Left lung (tissue), 10 donors: ENCODE measurements around the gene CYP39A1. TPM values are rescaled to one million over a fixed set of nuclear protein-coding genes. Genes with fewer than 3 reads are reported as not detected.

Experiments
- ATAC-seq: fragments of 200-7000 bp; cut with Tn5 transposase; one replicate; pipeline ENCODE4 v1.9.1; 2020; ENCODE audit warnings: moderate library complexity
- DNase-seq, 4 donors: peaks; one replicate each; pipeline ENCODE4 v3.0.0-alpha.2; 2013 to 2020
- H3K27ac ChIP-seq, 2 donors: fragments of 200-600 bp; sonication (generic) in 1 of 2; one replicate each; pipeline versions ENCODE4 v1.5.0 to v1.8.0; 2020 to 2021
- H3K27me3 ChIP-seq, 2 donors: fragments of 200-600 bp; sonication (generic) in 1 of 2; one replicate each; pipeline versions ENCODE4 v1.5.0 to v1.8.0; 2020 to 2021
- H3K36me3 ChIP-seq, 2 donors: fragments of 200-600 bp; sonication (generic) in 1 of 2; one replicate each; pipeline versions ENCODE4 v1.5.0 to v1.8.0; 2020 to 2021
- H3K4me1 ChIP-seq, 2 donors: fragments of 200-600 bp; one replicate each; pipeline ENCODE4 v1.8.0; 2021
- H3K4me3 ChIP-seq, 2 donors: fragments of 200-600 bp; sonication (generic) in 1 of 2; one replicate each; pipeline versions ENCODE4 v1.5.0 to v1.8.0; 2020 to 2021; ENCODE audit warnings: mild to moderate bottlenecking in 1 of 2
- H3K9me3 ChIP-seq, 2 donors: fragments of 200-600 bp; sonication (generic) in 1 of 2; one replicate each; pipeline versions ENCODE4 v1.5.0 to v1.8.0; 2020 to 2021
- intact Hi-C, 2 donors: fragments of 100-400 bp; cut with DNase I; formaldehyde crosslinking; loops; one replicate each; pipeline versions ENCODE4 v1.11.2 to v1.14.2; 2022
- polyA plus RNA-seq, 6 donors: library from polyadenylated mRNA; unstranded; fragments of 120-200 nt; gene quantifications; one replicate each; pipeline ENCODE4 v1.2.1, GENCODE V29; 2013; ENCODE audit not compliant: insufficient read length in 6 of 6
- total RNA-seq, 2 donors: library from RNA; stranded (reverse); fragmentation: NEBNext Ultra II Directional; extraction: Animal tissue kit (Norgen Biotek cat#: 25700); gene quantifications; one replicate each; pipeline ENCODE4 v1.2.1, GENCODE V29; 2021
- TF ChIP-seq, protein P1 (sequence below), 2 donors: fragments of 200-600 bp; sonication (generic) in 1 of 2; IDR thresholded peaks; one replicate each; pipeline versions ENCODE4 v1.5.0 to v1.8.0; 2021; ENCODE audit warnings: antibody characterized with exemption in 2 of 2
- donor health status: DM: no; HTN: yes; CAD: no.
- donor health status: DM: no; HTN: no; CAD: no.

CYP39A1 gene
- total and polyA plus RNA-seq, 8 donors: 4.5 to 11.9 (median 9.8) TPM

GRCh38 chr6:46629691-46630090, 22.9 kb downstream of the CYP39A1 start:
- TF ChIP-seq, protein P1, sequence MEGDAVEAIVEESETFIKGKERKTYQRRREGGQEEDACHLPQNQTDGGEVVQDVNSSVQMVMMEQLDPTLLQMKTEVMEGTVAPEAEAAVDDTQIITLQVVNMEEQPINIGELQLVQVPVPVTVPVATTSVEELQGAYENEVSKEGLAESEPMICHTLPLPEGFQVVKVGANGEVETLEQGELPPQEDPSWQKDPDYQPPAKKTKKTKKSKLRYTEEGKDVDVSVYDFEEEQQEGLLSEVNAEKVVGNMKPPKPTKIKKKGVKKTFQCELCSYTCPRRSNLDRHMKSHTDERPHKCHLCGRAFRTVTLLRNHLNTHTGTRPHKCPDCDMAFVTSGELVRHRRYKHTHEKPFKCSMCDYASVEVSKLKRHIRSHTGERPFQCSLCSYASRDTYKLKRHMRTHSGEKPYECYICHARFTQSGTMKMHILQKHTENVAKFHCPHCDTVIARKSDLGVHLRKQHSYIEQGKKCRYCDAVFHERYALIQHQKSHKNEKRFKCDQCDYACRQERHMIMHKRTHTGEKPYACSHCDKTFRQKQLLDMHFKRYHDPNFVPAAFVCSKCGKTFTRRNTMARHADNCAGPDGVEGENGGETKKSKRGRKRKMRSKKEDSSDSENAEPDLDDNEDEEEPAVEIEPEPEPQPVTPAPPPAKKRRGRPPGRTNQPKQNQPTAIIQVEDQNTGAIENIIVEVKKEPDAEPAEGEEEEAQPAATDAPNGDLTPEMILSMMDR (IDR thresholded peaks at IDR 0.05): no peak
- Histone ChIP-seq H3K36me3 (no peaks in the 10 kb centered on the region), H3K4me3 (no peak overlapping the region), H3K27me3 (no peaks in the 10 kb centered on the region), H3K9me3 (no peaks in the 10 kb centered on the region), H3K4me1 (no peaks in the 10 kb centered on the region), H3K27ac (no peak overlapping the region)
- intact Hi-C loops: loop anchor here in 1 of 2 donors (10.0 kb wide), 2 partner anchors 215 to 535 kb away; no protein-coding TSS in a partner anchor
- ATAC-seq: no peak
- DNase-seq: no peak

GRCh38 chr6:46628976-46629375, 23.6 kb downstream of the CYP39A1 start:
- no peaks in the 10 kb centered on the region for H3K36me3 ChIP-seq
- no peaks in the 10 kb centered on the region for H3K27me3 ChIP-seq
- no peak for DNase-seq
- ATAC-seq: no peak
- no peaks in the 10 kb centered on the region for H3K9me3 ChIP-seq
- no peaks in the 10 kb centered on the region for H3K4me1 ChIP-seq
- intact Hi-C loops: loop anchor here in 1 of 2 donors (10.0 kb wide), 2 partner anchors 214 to 534 kb away; no protein-coding TSS in a partner anchor
- H3K4me3 ChIP-seq: no peak overlapping the region
- H3K27ac ChIP-seq: no peak overlapping the region
- TF ChIP-seq, protein P1 (IDR thresholded peaks at IDR 0.05): no peak

GRCh38 chr6:46628498-46628897, 24.1 kb downstream of the CYP39A1 start:
- no peaks in the 10 kb centered on the region for H3K27me3 ChIP-seq
- no peak overlapping the region for H3K27ac ChIP-seq
- no peak overlapping the region for H3K4me3 ChIP-seq
- TF ChIP-seq, protein P1 (IDR thresholded peaks at IDR 0.05): no peak
- no peak for ATAC-seq
- intact Hi-C loops: loop anchor here in 1 of 2 donors (10.0 kb wide), 2 partner anchors 214 to 534 kb away; no protein-coding TSS in a partner anchor
- no peaks in the 10 kb centered on the region for H3K36me3 ChIP-seq
- no peaks in the 10 kb centered on the region for H3K4me1 ChIP-seq
- DNase-seq: no peak
- H3K9me3 ChIP-seq: no peaks in the 10 kb centered on the region

- no peaks in the 10 kb centered on the region for H3K27me3 ChIP-seq
- no peaks in the 10 kb centered on the region for H3K9me3 ChIP-seq
- intact Hi-C loops: loop anchor here in 1 of 2 donors (10.0 kb wide), 2 partner anchors 212 to 532 kb away; no protein-coding TSS in a partner anchor
- H3K4me1 ChIP-seq: no peaks in the 10 kb centered on the region
- no peaks in the 10 kb centered on the region for H3K36me3 ChIP-seq
- DNase-seq (no peak), ATAC-seq (no peak)
- TF ChIP-seq, protein P1 (IDR thresholded peaks at IDR 0.05): no peak
- H3K27ac ChIP-seq: no peak overlapping the region
- no peak overlapping the region for H3K4me3 ChIP-seq
Observed at GRCh38 chr6:46626976-46627375, 25.6 kb downstream of the CYP39A1 start.

DNA sequence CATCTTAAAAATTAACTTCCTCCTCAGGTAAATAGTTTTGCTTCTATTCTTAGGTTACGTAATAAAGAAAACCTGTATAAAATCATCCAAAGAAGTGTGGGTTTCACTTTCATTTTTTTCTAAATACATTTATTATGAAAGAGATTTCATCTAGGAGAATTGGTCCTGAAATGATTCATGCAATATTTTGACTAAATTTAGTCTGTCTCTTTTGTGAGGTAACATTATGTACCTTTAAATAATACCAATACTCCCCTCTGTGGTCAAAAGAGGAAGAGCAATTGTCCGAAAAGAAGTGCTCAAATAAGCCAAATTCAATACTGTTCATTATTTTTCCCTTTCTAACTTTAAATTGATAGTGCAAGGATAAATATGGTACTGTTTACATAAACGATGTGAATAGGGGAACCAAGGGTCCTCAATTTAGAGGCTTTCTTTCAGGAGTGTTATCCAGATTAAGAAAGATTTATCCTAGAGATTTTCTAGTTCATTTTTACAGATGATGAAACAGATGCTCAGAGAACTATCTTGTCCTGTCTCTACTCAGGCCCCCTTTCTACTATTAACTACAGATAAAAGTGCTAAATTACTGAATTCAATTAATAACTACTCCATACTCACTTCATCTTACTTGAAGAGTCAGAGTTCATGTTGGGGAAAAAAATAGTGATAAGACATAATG, 26.2 kb downstream of the CYP39A1 start:
- TF ChIP-seq, protein P1 (IDR thresholded peaks at IDR 0.05): peak; percentile 44 to 66
- ATAC-seq: peak; percentile 81
- Histone ChIP-seq H3K4me3 (no peak overlapping the region), H3K9me3 (no peaks in the 10 kb centered on the region), H3K27me3 (no peaks in the 10 kb centered on the region), H3K36me3 (no peaks in the 10 kb centered on the region), H3K4me1 (no peaks in the 10 kb centered on the region), H3K27ac (no peak overlapping the region)
- peak in 1 of 4 donors; percentile 34 for DNase-seq
- intact Hi-C loops: loop anchor here in 1 of 2 donors (10.0 kb wide), 2 partner anchors 212 to 532 kb away; no protein-coding TSS in a partner anchor
